Stimulated activated CD8-positive, alpha-beta memory T cell treated with anti-CD3 and anti-CD28 coated beads, Interleukin-7, amount 100 ng/mL, for 4 hours (primary cell): ENCODE results near the gene MGAT5.

Source experiments
- DNase-seq, 2 donors: peaks; one replicate each; pipeline ENCODE4 v3.0.0-alpha.2; 2020; ENCODE audit warnings: low read depth in 2 of 2

The MGAT5 gene

GRCh38 chr2:134333646-134334189 lies 79.8 kb downstream of the MGAT5 start:
- no peak for DNase-seq

- DNase-seq: no peak
Measured at GRCh38 chr2:134334542-134335353, 80.9 kb downstream of the MGAT5 start.

GRCh38 chr2:134335601-134336000 lies 81.7 kb downstream of the MGAT5 start:
- no peak for DNase-seq

GRCh38 chr2:134336352-134336751 lies 82.5 kb downstream of the MGAT5 start:
- DNase-seq: no peak

- no peak for DNase-seq
Measured at GRCh38 chr2:134336921-134337320, 83.0 kb downstream of the MGAT5 start.

- no peak for DNase-seq
Measured at GRCh38 chr2:134337631-134338030, 83.8 kb downstream of the MGAT5 start.

GRCh38 chr2:134338208-134338607 lies 84.3 kb downstream of the MGAT5 start:
- no peak for DNase-seq

GRCh38 chr2:134341476-134341875 lies 87.6 kb downstream of the MGAT5 start:
- DNase-seq: no peak

- DNase-seq: no peak
Measured at GRCh38 chr2:134344954-134345697, 91.3 kb downstream of the MGAT5 start.

- no peak for DNase-seq
Measured at GRCh38 chr2:134346141-134346540, 92.3 kb downstream of the MGAT5 start.

GRCh38 chr2:134347756-134348155 lies 93.9 kb downstream of the MGAT5 start:
- no peak for DNase-seq

GRCh38 chr2:134348239-134348638 lies 94.4 kb downstream of the MGAT5 start:
- DNase-seq: no peak

- no peak for DNase-seq
Measured at GRCh38 chr2:134348760-134349159, 94.9 kb downstream of the MGAT5 start.

GRCh38 chr2:134351016-134351415 lies 97.1 kb downstream of the MGAT5 start:
- DNase-seq: no peak

- no peak for DNase-seq
Measured at GRCh38 chr2:134351899-134352298, 98.0 kb downstream of the MGAT5 start.

GRCh38 chr2:134352844-134353243 lies 99.0 kb downstream of the MGAT5 start:
- no peak for DNase-seq

- no peak for DNase-seq
Measured at GRCh38 chr2:134354611-134355010, 100.7 kb downstream of the MGAT5 start.

GRCh38 chr2:134357814-134358213 lies 103.9 kb downstream of the MGAT5 start:
- DNase-seq: no peak

- DNase-seq: no peak
Measured at GRCh38 chr2:134359367-134360081, 105.7 kb downstream of the MGAT5 start.

GRCh38 chr2:134360745-134361487 lies 107.0 kb downstream of the MGAT5 start:
- no peak for DNase-seq

GRCh38 chr2:134361648-134362047 lies 107.8 kb downstream of the MGAT5 start:
- DNase-seq: no peak
